ENCODE measurements around the gene SVEP1. TPM values are rescaled to one million over a fixed set of nuclear protein-coding genes. Genes with fewer than 3 reads are reported as not detected.
"Not testable (repeated sequence)": the region's sequence is repeated elsewhere in the genome, so short reads cannot be mapped to it uniquely, and the experiment has no call there.

SVEP1 gene
- total RNA-seq, 2 experiments from 2014 or later: not detected

GRCh38 chr9:110399983-110400382 lies 179.6 kb downstream of the SVEP1 start:
- Mint-ChIP-seq H3K27me3 (no peaks in the 10 kb centered on the region), H3K4me3 (no peak overlapping the region), H3K27ac (no peak overlapping the region), H3K36me3 (ENCODE audit: low read depth) (no peaks in the 10 kb centered on the region), H3K9me3 (no peaks in the 10 kb centered on the region), H3K4me1 (no peaks in the 10 kb centered on the region)
- CTCF ChIA-PET: no interaction called here
- POLR2A ChIA-PET: no interaction called here
- no peak for DNase-seq

- H3K4me3 Mint-ChIP-seq; H3K36me3 Mint-ChIP-seq (ENCODE audit: low read depth); DNase-seq; H3K27me3 Mint-ChIP-seq; CTCF ChIA-PET; H3K4me1 Mint-ChIP-seq; POLR2A ChIA-PET; H3K27ac Mint-ChIP-seq; H3K9me3 Mint-ChIP-seq: not testable (repeated sequence)
These were observed 180.5 kb downstream of the SVEP1 start for GRCh38 chr9:110398992-110399391.

GRCh38 chr9:110391826-110392485 lies 187.6 kb downstream of the SVEP1 start:
- Mint-ChIP-seq H3K36me3 (ENCODE audit: low read depth) (no peaks in the 10 kb centered on the region), H3K9me3 (no peaks in the 10 kb centered on the region), H3K4me1 (no peaks in the 10 kb centered on the region), H3K27ac (no peak overlapping the region), H3K27me3 (no peaks in the 10 kb centered on the region), H3K4me3 (no peak overlapping the region)
- ChIA-PET CTCF (interaction anchor here (0.5 kb wide), 1 partner anchor 489 kb away, joined by 4 read pairs; no protein-coding TSS in a partner anchor), POLR2A (no interaction called here)
- no peak for DNase-seq

GRCh38 chr9:110389148-110389750 lies 190.3 kb downstream of the SVEP1 start:
- Mint-ChIP-seq H3K27ac (no peak overlapping the region), H3K27me3 (no peaks in the 10 kb centered on the region), H3K4me3 (no peak overlapping the region), H3K9me3 (no peaks in the 10 kb centered on the region), H3K4me1 (no peaks in the 10 kb centered on the region), H3K36me3 (ENCODE audit: low read depth) (no peaks in the 10 kb centered on the region)
- ChIA-PET CTCF (no interaction called here), POLR2A (no interaction called here)
- no peak for DNase-seq

- peaks cover 11% of the 10 kb centered on the region for H3K27me3 Mint-ChIP-seq
- no peak overlapping the region for H3K27ac Mint-ChIP-seq
- H3K4me1 Mint-ChIP-seq: no peaks in the 10 kb centered on the region
- H3K36me3 Mint-ChIP-seq (ENCODE audit: low read depth): no peaks in the 10 kb centered on the region
- ChIA-PET POLR2A (no interaction called here), CTCF (no interaction called here)
- no peak for DNase-seq
- no peak overlapping the region for H3K4me3 Mint-ChIP-seq
- H3K9me3 Mint-ChIP-seq: no peaks in the 10 kb centered on the region
These were observed 196.1 kb downstream of the SVEP1 start for GRCh38 chr9:110383491-110383890.

GRCh38 chr9:110382731-110383130 lies 196.8 kb downstream of the SVEP1 start:
- Mint-ChIP-seq H3K4me3 (no peak overlapping the region), H3K9me3 (no peaks in the 10 kb centered on the region), H3K4me1 (no peaks in the 10 kb centered on the region), H3K36me3 (ENCODE audit: low read depth) (no peaks in the 10 kb centered on the region), H3K27ac (no peak overlapping the region), H3K27me3 (peaks cover 17% of the 10 kb centered on the region)
- ChIA-PET POLR2A (no interaction called here), CTCF (no interaction called here)
- no peak for DNase-seq

GRCh38 chr9:110371411-110372007 lies 208.0 kb downstream of the SVEP1 start:
- CTCF ChIA-PET: no interaction called here
- no peaks in the 10 kb centered on the region for H3K36me3 Mint-ChIP-seq (ENCODE audit: low read depth)
- H3K27ac Mint-ChIP-seq: no peak overlapping the region
- POLR2A ChIA-PET: no interaction called here
- no peaks in the 10 kb centered on the region for H3K9me3 Mint-ChIP-seq
- no peak overlapping the region for H3K4me3 Mint-ChIP-seq
- H3K27me3 Mint-ChIP-seq: no peaks in the 10 kb centered on the region
- H3K4me1 Mint-ChIP-seq: no peaks in the 10 kb centered on the region
- DNase-seq: no peak

GRCh38 chr9:110370315-110370714 lies 209.2 kb downstream of the SVEP1 start:
- Mint-ChIP-seq H3K27me3 (no peaks in the 10 kb centered on the region), H3K27ac (no peak overlapping the region), H3K9me3 (no peaks in the 10 kb centered on the region), H3K4me3 (no peak overlapping the region), H3K4me1 (no peaks in the 10 kb centered on the region), H3K36me3 (ENCODE audit: low read depth) (no peaks in the 10 kb centered on the region)
- DNase-seq: no peak
- ChIA-PET POLR2A (interaction anchor here (0.6 kb wide), 1 partner anchor 682 kb away, joined by 3 read pairs; no protein-coding TSS in a partner anchor), CTCF (no interaction called here)

GRCh38 chr9:110364451-110364850 lies 215.1 kb downstream of the SVEP1 start:
- POLR2A ChIA-PET: no interaction called here
- H3K9me3 Mint-ChIP-seq: no peaks in the 10 kb centered on the region
- no peaks in the 10 kb centered on the region for H3K4me1 Mint-ChIP-seq
- no peak for DNase-seq
- H3K36me3 Mint-ChIP-seq (ENCODE audit: low read depth): no peaks in the 10 kb centered on the region
- H3K27me3 Mint-ChIP-seq: no peaks in the 10 kb centered on the region
- no peak overlapping the region for H3K27ac Mint-ChIP-seq
- no peak overlapping the region for H3K4me3 Mint-ChIP-seq
- CTCF ChIA-PET: interaction anchor here (0.5 kb wide), 1 partner anchor 137 kb away, joined by 3 read pairs; no protein-coding TSS in a partner anchor

GRCh38 chr9:110358992-110359391 lies 220.5 kb downstream of the SVEP1 start:
- CTCF ChIA-PET; DNase-seq; H3K9me3 Mint-ChIP-seq; POLR2A ChIA-PET; H3K36me3 Mint-ChIP-seq (ENCODE audit: low read depth); H3K4me1 Mint-ChIP-seq; H3K4me3 Mint-ChIP-seq; H3K27me3 Mint-ChIP-seq; H3K27ac Mint-ChIP-seq: not testable (repeated sequence)

GRCh38 chr9:110357505-110357904 lies 222.0 kb downstream of the SVEP1 start:
- ChIA-PET POLR2A (no interaction called here), CTCF (no interaction called here)
- no peak overlapping the region for H3K4me3 Mint-ChIP-seq
- no peaks in the 10 kb centered on the region for H3K4me1 Mint-ChIP-seq
- no peaks in the 10 kb centered on the region for H3K36me3 Mint-ChIP-seq (ENCODE audit: low read depth)
- H3K9me3 Mint-ChIP-seq: no peaks in the 10 kb centered on the region
- H3K27ac Mint-ChIP-seq: no peak overlapping the region
- H3K27me3 Mint-ChIP-seq: no peaks in the 10 kb centered on the region
- DNase-seq: no peak

- no peak overlapping the region for H3K4me3 Mint-ChIP-seq
- no peaks in the 10 kb centered on the region for H3K4me1 Mint-ChIP-seq
- H3K36me3 Mint-ChIP-seq (ENCODE audit: low read depth): no peaks in the 10 kb centered on the region
- H3K9me3 Mint-ChIP-seq: no peaks in the 10 kb centered on the region
- H3K27me3 Mint-ChIP-seq: no peaks in the 10 kb centered on the region
- CTCF ChIA-PET: interaction anchor here (0.7 kb wide), 1 partner anchor 753 kb away, joined by 4 read pairs; no protein-coding TSS in a partner anchor
- POLR2A ChIA-PET: no interaction called here
- DNase-seq: no peak
- no peak overlapping the region for H3K27ac Mint-ChIP-seq
These were observed 222.7 kb downstream of the SVEP1 start for GRCh38 chr9:110356639-110357395.

GRCh38 chr9:110355911-110356310 lies 223.6 kb downstream of the SVEP1 start:
- H3K4me3 Mint-ChIP-seq: no peak overlapping the region
- ChIA-PET CTCF (no interaction called here), POLR2A (no interaction called here)
- no peaks in the 10 kb centered on the region for H3K9me3 Mint-ChIP-seq
- H3K4me1 Mint-ChIP-seq: no peaks in the 10 kb centered on the region
- no peak for DNase-seq
- no peaks in the 10 kb centered on the region for H3K36me3 Mint-ChIP-seq (ENCODE audit: low read depth)
- H3K27me3 Mint-ChIP-seq: no peaks in the 10 kb centered on the region
- no peak overlapping the region for H3K27ac Mint-ChIP-seq

Measured in activated CD4-positive, alpha-beta T cell treated with anti-CD3 and anti-CD28 coated beads, Interleukin-2, amount 10 ng/mL, durations not matched to agents 7 days and 5 days (primary cell).